HG03460 (cell line): Measurements from ENCODE around the gene TTC7B.

Experiments used
- ATAC-seq: cut with Tn5 transposase; IDR thresholded peaks from one replicate; pipeline ENCODE4 v1.9.1; 2021; ENCODE audit not compliant: unreplicated experiment

The TTC7B gene

DNA sequence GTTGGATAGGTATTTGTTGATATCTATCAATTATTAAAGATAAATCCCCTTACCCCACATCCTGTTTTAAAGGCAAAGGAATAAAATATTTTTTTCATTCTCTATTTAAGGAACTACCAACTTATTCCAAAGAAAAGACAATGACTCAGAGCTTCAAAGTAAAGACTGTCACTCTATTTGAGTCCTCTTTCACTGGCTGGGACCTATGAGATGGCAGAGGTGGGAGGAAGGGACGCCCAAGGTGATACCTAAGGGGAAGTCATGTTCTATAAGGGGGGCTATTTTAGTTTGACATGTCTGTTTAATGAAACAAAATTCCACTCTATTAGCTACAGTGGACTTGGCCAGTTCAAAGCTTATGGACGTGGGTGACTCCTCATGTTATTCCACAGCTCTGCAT is 209.8 kb downstream of the TTC7B start:
- no peak for ATAC-seq

DNA sequence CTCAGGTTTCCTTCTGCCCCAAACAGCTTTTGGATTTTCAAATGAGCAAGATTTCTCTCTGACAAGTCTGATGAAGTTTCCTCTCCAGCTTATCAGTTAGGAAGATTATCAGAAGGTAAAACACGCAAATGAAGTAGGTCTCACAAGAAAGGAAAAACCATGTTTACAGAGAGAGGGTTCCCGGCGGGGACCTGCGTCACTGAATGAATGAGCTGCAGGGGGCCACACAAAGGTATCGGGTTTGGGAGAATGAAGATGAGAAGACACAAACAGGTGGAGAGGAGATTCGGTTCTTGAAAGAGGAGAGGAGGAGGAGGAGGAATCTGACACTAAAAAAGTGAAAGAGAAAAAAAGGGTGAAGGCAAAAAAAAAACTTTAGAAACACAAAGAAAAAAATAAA is 210.8 kb downstream of the TTC7B start:
- ATAC-seq: no peak

DNA sequence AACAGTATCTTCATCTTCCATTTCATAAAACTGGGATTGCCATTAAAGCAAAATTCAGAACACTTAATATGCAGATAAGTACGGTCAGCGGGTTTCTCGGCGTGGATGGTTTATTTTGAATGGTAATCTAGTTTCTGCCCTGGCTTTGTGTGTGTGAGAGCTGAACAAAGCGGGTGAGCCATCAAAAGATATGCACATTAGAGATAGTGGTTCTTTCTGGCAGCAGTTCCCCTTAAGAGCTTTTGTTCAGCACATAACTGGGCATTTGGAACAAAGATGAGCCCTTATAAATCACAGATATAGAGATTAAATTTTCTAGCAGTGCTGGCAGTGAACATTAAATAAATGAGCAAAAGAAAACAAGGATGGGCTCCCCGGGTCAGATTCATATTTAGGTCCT is 211.9 kb downstream of the TTC7B start:
- no peak for ATAC-seq

DNA sequence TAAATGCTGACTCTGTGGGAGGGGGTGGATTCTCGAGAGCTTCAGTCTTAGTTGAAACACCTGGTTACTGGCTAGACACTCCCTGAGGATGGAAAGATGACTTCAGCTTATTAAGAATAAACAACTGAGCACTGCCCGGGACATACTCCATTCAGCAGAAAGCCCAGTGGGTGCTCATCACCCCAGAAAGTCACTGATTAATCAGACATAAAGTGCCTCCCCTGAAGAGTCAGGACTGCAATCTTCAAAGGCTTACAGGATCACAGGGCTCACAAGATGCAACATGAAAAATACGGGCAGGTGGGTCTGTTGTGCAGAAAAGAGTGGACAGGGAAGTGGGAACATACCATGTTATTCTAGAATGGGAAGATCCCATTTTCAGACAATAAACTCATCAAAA is 212.4 kb downstream of the TTC7B start:
- no peak for ATAC-seq

DNA sequence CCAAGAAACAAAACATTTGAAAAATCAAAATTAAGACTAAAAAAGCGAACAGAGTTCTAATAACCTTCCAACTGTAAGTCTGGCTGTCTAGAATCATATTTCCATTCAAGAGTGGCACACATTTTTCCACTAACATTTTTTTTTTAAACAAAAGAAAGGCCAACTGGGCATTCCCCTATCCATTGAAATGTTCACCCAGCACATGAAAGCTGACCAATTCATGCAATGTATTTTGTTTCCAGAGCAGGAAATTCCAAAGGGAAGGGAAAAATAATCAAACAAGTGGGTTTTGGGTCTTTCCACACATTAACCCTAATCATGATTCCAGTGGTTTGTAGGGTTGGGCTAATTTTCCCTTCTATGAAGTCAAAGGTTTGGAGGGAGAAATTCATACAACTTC is 212.9 kb downstream of the TTC7B start:
- ATAC-seq: no peak

DNA sequence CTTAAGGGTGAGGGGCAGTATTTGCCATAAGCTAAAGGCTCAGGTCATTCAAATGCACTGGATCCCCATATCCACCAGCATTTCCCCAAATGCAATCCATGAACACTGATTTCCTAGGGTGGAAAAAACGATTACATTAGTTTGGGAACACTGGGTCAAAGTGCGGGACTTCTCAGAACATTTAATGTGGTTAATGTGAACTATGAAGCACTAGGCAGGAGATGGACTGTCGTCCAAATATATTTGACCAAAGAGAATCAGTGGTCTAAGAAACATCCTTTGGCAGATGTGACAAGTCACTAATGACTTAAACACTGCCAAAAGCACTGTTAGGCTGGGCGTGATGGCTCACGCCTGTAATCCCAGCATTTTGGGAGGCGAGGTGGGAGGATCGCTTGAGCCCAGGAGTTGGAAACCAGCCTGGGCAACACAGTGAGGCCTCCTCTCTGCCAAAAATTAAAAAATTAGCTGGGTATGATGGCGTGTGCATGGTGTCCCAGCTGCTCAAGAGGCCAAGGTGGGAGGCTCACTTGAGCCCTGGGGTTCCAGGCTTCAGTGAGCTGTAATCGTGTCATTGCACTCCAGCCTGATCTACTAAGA is 214.0 kb downstream of the TTC7B start:
- ATAC-seq: no peak

DNA sequence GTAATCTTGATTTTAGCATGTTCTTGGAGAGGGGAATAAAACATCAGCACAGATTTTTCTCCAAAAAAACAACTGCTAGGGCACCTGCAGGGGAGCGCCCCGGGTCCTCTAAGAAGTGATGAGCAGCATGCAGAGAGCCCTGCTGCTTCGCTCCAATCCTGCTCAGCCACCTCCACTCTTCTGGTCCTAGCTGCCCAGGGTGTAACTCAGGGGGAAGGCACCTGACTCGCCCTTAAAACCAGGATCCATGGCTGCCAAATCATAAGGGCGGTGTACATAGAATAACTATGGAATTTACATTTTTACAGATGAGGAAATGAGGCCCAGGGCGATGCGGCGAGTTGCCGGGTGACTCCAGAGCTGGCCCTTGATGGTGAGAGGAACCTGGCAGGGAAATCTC is 214.7 kb downstream of the TTC7B start:
- ATAC-seq: no peak

DNA sequence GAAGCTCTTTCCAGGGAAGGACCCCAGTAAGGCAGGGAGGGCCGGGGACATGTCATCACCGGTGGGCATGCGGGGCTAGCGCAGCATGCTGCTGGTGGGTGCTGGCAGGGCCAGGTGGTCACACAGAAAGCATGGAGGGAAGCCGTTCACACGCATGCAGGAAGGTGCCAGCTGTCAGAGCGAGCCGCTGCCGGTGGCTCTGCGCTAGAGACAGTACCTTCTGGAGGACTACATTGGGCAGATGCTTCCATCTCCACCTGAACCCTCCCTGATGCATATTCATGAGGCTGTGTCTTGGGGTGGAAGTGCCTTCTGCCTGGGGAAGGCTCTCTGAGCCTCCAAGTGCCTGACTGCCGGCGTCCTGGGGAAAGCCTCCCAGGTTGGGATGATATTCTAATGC is 215.6 kb downstream of the TTC7B start:
- no peak for ATAC-seq

DNA sequence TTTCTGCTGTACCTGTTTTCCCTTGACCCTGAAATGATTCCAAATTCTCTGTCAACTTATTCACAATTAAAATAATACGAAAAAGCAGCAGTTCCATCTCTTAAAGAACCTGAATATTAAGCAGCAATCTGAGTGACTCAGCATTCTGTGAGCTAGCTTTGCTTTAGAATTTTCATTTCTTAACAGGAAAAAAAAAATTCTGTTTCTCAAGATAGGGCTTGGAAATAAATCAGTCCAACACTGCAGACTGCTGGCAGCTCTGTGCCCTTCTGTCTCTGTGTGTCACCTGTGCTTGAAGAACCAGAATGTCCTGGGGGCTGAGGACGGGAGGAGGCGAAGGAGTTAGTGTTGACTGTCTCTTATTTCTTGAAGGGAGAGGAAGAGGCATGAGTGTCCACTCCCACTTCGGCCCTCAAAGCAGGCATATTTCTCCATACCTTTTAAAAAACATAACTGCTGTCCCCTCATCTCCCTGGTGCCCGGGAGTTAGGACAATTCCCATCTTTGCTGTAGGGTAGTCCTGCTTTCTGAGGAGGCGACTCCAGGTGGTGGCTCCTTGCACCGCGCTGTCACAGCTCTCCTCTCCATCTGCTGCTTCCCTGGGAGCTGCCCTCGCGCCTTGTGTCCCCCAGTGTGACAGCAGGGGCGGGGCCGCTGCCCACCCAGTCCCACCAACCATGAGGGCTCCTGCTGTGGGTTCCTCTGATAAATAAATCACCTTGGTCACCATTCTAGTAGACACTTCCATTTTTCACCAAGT is 216.3 kb downstream of the TTC7B start:
- ATAC-seq: no peak

DNA sequence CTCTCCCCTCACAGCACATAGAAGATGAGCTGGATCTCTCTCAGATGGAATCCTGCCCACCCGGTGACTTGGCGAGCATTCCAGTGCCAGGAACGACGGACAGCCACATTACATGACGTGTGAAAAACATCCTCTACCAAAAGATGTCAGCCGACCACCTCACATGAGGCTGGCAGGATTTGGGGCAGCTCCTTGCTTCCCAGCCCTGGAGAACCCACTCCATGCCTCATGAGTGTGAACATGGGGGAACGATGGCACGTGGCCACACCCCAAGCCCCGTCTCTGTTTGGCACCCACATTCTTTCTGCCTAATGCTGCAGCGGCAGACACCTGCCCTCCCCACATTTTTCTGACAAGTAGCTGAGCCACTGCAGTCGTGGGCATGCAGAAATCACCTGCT is 216.9 kb downstream of the TTC7B start:
- no peak for ATAC-seq

DNA sequence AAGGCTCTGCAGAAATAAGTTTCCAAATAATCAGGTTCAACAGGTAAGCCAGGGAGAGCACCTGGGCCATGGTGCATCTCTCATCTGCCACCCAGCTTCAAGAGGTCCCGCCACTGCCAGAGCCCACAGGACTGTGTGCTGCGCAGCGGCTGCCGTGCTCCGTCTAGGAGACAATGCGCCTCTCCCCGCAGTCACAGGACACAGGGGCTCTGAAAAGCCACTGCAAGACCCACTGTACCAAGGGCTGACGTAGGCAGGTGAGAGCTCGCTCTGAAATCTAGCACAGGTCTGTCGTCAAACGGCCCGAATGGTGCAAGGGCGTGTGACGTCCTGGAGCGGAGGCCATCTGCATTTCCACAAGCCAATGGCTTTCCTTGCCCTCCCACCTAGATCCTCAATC is 218.3 kb downstream of the TTC7B start:
- no peak for ATAC-seq

DNA sequence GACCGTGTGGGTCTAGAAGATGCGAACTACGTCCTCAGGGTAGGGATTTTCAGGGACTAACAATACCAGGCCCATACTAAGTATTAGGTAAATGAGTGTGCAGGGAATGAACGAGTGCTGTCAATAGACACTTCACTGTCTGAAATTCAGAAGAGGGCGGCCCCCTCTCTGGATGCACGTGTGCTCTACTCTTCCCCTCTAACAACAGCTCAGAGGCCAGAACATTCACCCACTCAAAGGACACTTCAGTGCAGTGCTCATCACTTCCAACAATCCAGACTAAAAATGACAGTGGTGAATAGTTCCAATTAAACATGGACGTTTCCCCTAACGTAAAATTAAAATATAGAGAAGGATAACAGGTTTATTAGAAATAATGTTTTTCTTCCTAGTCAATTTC is 219.5 kb downstream of the TTC7B start:
- ATAC-seq: no peak

DNA sequence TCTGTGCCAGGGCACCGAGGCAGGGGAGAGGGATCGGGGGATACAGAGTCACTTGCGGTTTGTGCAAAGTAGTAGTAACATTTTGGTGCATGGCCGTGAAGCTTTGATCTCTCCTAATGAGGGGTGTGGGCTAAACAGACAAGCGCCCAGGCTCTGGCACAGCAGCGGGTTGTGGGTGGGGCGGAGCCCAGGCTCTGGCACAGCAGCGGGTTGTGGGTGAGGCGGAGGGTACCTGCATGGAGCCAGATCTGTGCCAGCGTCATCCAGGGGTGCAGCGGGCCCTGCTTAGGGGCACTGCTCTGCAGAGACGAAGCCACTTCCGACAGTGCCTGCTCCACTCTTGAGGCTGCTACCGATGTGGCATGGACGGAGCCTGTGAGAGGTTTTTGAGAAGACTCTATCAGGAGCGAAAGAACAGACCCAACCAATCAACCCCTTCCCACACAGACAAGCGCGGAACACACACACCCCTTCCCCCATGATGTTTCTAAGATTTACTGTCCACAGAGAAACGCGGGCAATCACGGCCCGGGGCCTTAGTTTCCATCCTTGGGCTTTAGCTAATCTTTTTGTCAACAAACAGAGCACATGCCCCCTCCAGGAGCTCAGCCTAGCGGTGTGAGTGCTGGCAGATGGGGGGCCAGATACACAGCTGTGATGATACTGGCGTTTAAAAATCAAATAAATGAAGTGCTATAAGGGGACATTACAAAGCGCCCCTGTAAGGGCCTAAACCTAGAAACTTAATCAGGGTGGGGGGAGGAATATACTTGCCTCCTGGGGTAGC is 222.8 kb downstream of the TTC7B start:
- ATAC-seq: no peak

DNA sequence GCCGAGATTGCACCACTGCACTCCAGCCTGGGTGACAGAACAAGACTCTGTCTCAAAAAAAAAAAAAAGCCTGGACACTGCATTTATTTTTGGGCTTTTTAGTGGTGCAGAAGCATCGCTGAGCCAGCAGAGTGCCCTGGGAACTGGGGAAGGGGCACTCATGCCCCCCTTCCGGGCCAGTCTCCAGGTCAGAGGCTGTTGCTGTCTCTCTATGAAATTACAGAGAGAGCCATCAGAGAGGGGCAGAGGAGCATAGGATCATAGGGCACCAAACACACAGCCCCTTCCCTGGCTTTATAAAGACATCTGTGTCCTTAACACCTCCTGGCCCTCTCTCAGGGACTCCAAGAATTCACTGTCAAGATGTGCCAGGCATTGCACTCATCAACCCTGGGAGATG is 223.6 kb downstream of the TTC7B start:
- ATAC-seq: no peak

DNA sequence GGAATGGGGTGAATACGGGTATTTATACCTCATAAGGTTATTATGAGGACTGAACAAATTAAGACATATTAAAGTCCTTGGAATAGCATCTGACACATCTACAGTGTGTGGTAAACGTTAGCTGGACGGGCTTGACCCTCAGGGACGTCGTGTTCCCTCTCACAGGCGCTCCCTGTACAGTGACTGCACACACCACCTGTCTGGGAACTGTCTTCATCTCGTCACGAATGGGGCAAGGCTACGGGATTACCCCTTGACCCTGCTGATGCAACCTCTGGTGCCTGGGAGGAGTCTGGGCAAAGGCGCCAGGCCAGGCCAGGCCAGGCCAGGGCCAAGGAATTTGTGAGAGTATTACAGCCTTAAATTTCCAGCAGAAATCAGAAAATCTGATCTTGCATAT is 228.3 kb downstream of the TTC7B start:
- ATAC-seq: no peak

DNA sequence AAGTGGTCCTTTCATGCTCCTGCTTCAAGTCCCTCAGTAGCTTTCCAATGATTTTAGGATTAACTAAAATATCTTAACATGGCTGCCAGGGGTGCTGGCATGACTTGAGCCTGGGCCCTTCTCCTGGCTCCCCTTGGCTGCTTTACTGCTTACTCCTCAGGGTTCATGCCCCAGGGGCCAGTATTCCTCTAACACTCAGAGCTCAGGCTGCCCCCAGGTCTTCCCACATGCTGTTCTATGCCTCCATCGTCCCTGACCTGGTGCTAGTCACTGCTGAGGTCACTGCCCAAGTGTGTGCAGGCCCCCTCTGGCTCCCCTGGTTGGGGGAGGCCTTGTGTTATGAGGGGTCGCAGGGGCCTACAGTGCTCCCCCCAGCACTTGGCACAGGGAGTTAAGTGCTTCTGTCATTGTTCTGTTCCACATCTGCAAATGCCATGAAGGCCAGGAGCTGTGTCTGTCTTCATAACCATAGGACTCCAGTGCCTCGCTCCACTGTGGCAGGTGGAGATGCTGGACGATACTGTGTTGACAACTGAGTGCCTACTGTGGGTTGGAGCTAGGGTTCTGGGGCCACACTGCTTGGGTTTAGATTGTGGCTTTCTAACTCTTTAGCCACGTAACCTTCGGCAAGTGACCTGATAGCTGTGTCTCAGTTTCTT is 228.8 kb downstream of the TTC7B start:
- no peak for ATAC-seq

DNA sequence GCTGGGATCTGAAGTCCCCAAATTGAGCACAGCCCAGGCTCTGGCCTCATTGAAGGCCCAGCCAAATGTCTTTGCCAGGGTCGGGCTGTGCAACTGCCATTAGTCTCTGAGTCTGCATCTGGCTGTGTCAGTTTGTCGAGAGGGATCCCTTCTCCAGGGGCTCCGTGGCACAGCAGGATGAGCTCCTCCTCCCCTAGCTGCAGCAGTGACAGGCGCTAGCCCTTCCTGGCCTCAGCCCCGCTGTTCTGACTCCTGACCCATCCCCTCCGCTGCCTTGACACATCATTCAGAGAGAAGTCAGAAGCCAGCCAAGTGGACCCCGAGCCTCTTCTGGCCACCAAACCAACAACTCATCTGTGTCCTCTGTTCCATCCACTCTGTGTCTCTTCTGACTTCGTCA is 231.1 kb downstream of the TTC7B start:
- no peak for ATAC-seq

DNA sequence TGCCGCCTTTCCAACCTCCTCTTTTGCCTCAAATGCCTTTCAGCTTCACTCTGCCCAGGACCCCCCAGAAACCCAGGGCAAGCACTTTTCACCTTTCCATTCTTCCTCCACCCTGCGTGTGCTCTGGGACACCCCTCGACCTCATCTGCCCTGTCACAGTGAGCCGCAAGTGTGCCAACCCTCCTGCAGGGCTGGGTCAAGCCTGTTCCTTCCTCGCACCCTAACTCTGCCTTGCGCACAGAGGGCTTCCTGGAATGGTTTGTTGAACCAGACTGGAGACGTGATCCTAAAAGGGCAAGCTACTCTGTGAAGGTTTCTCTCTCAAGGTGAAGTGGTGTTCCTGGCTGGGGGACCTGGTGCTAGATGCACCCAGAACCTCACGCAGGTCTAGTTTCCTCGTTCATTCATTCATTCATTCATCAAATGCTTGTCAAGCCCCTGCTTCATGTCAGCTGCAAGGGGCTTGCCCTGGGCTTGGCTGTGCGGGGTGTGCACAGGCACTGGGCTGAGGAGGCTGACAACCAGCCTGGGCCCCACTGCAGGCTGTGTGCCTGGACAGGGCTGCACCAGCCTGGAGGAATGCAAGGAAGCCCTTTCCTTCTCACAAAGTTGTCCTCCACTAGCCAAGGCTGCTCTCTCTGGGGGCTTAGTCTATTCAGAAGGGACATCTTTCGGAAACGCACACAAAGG is 232.2 kb downstream of the TTC7B start:
- ATAC-seq: no peak

DNA sequence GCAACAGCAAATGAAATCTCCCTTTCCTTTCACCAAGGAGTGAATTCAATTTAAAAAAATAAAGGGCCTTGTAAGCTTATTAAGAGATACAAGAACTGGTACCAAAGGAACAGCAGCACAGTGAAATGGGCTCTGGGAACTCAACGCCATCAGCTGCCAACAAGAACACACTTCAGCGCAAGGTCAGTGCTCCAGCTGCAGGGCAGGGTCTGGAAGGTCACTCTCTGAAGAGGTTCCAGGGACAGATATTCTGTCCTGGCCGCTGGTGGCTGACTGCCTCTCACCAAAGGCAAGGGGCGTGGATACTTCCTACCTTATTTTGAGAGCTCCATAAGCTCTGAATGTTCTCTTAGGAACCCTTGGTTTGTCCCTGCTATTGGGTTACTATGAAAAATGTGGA is 232.8 kb downstream of the TTC7B start:
- ATAC-seq: no peak

DNA sequence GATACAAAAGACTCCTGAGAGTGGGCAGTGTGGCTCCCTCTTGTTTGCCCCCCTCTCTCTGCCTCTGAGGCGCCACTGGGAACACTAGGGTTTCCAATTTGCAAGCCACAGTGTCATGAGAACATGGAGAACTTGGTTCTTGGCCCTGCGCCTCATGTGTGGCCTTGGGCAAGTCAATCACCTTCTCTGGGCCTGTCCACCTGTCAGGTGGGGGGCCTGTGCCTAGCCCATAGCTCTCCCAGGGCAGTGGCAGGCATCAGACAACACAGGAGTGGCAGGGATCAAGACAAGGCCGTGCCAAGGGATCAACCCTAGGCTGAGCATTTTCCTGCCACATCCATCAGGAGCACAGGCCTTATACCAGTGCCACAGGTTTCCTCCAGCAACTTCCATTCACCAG is 234.1 kb downstream of the TTC7B start:
- ATAC-seq: no peak

DNA sequence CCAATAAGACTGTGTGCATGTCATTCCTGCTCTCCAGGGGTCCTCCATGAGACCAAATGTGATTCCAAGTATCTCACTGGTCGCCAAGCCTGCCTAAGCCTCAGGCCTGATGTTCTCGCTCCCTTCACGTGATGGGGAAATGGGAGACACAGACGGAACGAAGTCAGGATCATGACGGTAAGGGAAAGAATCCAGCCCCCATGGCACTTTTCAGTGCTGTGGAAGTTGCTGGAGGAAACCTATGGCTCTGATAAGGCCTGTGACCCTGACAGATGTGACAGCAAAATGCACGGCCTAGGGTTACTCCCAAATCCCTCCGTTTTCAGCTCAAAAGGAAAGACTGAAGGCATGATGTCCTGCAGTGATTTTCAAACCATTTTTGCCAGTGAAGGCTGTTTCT is 234.5 kb downstream of the TTC7B start:
- no peak for ATAC-seq
